Cardiac fibroblast (primary cell): ENCODE results near the gene EFNA2.

Experiments
- DNase-seq, 2 donors: peaks; one replicate each; pipeline versions ENCODE4 v3.0.0 to v3.0.0-alpha.2; 2010; ENCODE audit warnings: low read depth in 2 of 2
- H3K4me3 ChIP-seq, 2 donors: replicated peaks in 1 of 2; 1 replicate in 1 of 2; 2 replicates in 1 of 2; pipeline ENCODE4 v1.5.1; 2011; ENCODE audit warnings: low read depth in 2 of 2, low read length in 2 of 2, mild to moderate bottlenecking in 2 of 2, moderate library complexity in 1 of 2
- CTCF ChIP-seq: IDR thresholded peaks from one replicate; pipeline ENCODE4 v1.5.1; 2011; ENCODE audit warnings: low read depth, mild to moderate bottlenecking, low read length, inconsistent platforms

The EFNA2 gene

GRCh38 chr19:1283207-1283916, 2.3 kb upstream of the EFNA2 start:
- TF ChIP-seq CTCF = no peak
- no peak for DNase-seq
- H3K4me3 ChIP-seq = no peak overlapping the region

DNA sequence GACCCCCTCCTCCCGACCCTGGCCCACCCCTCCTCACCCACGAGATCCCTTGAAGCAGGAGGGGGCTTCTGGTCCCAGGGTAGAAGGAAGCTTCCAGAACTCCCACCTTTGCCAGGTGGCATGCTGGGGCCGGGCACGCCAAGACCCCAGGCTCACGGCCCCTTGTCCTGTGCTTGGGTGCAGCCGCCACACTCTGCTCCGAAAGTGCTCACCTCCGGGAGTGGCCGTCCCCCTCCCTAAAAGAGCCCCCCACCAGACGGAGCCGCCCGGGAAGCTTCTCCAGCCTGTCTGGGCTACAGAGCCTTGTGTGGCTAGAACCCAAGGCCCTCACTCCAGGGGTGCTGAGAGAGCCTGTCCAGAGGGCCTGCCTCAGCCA, 1.8 kb upstream of the EFNA2 start:
- DNase-seq = no peak
- no peak overlapping the region for H3K4me3 ChIP-seq
- no peak for TF ChIP-seq CTCF

DNA sequence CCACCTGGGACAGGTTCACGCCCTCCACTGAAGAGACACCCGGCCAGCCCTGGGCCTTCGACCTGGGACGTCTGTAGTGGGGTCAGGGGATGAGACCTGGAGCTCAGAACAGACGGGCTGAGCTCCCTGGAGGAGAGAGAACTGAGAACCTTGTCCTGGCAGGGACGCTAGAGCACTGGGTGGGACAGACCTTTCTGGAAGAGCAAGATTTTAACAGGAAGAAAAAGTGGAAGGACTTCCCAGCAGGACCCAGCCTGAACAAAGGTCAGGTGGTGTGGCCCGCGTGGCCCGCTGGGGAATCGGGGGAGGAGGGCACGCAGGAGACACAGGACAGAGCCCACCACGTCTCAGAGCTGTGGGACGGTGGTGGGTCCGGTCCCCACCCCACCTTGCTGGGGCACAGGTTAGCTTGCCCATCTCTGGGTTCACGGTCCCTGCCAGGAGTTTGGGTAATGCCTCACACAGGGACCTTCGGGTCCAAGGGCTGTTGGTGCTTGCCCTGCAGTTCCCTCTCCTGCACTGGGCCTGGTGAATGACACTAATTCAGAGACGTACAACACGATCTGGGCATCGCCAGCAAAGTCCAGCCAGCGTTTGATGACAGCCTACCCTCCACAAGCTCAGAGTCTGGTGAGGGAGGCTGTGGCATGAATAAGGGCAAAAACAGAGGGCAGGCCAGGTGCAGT, 1.2 kb upstream of the EFNA2 start:
- TF ChIP-seq CTCF = no peak
- H3K4me3 ChIP-seq = no peak overlapping the region
- DNase-seq = no peak

DNA sequence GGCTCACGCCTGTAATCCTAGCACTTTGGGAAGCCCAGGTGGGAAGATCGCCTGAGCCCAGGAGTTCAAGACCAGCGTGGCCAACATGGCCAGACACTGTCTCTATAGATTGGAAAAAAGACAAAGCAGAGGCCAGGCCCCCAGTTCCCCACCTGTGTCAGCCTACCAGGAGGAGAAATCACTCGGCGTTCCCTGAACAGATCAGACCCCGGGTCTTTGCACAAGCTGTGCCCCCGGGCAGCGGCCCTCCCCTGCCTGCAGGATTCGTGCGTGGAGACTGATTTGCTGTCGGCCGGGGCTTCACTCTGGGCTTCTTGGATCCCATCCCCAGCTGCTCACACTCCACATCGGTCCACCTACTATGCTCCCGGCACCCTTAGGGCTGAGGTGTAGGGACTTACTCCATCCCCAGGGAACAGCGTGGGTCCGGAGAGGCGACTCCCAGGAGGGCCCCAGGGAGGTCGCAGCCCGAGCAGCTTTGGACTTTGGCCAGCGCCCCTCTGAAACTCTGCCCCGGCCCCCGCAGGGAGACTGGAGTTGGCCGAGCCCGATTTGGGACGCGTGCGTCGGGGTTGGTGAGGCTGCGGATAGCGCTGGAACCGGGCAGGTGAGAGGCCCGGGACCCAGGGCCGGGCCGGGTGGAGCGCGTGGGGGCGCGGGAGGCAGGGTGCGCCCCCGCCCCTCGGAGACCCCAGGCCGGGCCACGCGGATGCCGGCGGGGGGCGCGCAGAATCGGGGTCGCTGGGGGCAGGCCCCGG, 515 bp upstream of the EFNA2 start:
- no peak overlapping the region for H3K4me3 ChIP-seq
- no peak for DNase-seq
- no peak for TF ChIP-seq CTCF

DNA sequence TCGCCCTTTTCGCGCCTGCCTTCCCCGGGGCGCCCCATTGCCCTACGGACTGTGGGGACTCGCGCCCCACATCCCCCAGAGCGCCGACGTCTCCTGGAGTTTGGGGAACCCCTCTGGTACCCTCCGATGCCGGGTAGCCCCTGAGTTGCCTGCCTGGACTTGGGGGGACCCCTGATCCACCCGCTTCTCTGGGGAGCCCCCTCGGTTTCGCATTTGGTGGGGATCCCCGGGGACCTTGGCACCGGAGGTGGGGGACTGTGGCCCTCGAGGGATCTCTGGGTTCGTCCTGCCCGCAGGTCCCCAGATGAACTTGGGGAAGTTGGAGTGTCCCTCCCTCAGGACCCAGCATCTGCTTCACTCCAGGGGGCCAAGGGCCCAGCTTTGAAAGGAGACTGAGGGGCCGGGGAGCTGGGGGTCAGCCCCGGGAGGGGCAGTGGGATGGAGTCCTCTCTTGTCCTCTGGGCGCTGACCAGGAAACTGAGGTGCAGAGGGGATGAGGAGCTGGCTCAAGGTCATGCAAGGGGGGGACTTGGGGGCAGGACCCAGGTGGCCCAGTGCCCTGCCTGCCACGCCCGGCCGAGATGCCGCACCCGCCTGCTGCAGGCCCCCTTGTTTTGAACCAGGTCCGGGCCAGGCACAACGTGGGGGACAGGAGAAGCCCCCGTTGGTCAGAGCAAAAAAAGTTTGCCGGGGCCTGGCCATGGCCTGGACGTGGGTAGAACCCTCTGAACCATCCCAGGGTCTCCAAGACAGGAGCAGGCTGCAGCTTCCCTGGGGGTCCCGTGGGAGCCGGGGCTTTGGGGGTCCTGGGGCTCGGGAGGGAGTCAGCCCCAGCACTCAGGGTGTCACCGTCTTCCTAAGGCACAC, 1.0 kb downstream of the EFNA2 start:
- no peak for DNase-seq
- H3K4me3 ChIP-seq = no peak overlapping the region
- TF ChIP-seq CTCF = no peak
